ENCODE measurements around the gene ARHGEF38. TPM values are rescaled to one million over a fixed set of nuclear protein-coding genes. Genes with fewer than 3 reads are reported as not detected.

The ARHGEF38 gene
- total RNA-seq, 2 donors from 2014 or later = 0.51 to 2.1 TPM

GRCh38 chr4:105598787-105599186 lies 46.4 kb downstream of the ARHGEF38 start:
- Histone ChIP-seq H3K36me3 (ENCODE audit: control insufficient read depth, insufficient read depth, low read length) (no peaks in the 10 kb centered on the region), H3K27ac (ENCODE audit: low read depth, low read length) (no peak overlapping the region), H3K27me3 (ENCODE audit: control insufficient read depth, insufficient read depth, low read length, poor library complexity, severe bottlenecking) (no peaks in the 10 kb centered on the region), H3K9me3 (ENCODE audit: control insufficient read depth, low read length) (no peaks in the 10 kb centered on the region), H3K4me1 (ENCODE audit: control insufficient read depth, insufficient read depth, low read length) (peaks cover 13% of the 10 kb centered on the region), H3K4me3 (ENCODE audit: low read length) (no peak overlapping the region), H3K9ac (ENCODE audit: extremely low read depth, low read length, poor library complexity, severe bottlenecking) (no peak overlapping the region)
- Mint-ChIP-seq H3K4me1 (peaks cover 16% of the 10 kb centered on the region), H3K27me3 (ENCODE audit: insufficient read depth) (no peaks in the 10 kb centered on the region), H3K27ac (no peak overlapping the region), H3K36me3 (ENCODE audit: low read depth) (no peaks in the 10 kb centered on the region), H3K4me3 (no peak overlapping the region), H3K9me3 (no peaks in the 10 kb centered on the region)
- WGBS, 2 experiments (ENCODE audit: insufficient coverage in 1 of 2, insufficient read length in 1 of 2) = 89% methylated on average over 1 of the region's 1 CpG; no CpG with 5 or more reads in 1 of the 2 experiments
- DNase-seq = no peak
- TF ChIP-seq CTCF (conservative IDR thresholded peaks at IDR 0.05) = no peak

- Mint-ChIP-seq H3K4me3 (no peak overlapping the region), H3K9me3 (no peaks in the 10 kb centered on the region)
- WGBS, 2 experiments (ENCODE audit: insufficient coverage in 1 of 2, insufficient read length in 1 of 2) = 97% methylated on average over 3 of the region's 3 CpGs; no CpG with 5 or more reads in 1 of the 2 experiments
These were observed 47.1 kb downstream of the ARHGEF38 start for GRCh38 chr4:105599482-105599881.

GRCh38 chr4:105599932-105600655 lies 47.7 kb downstream of the ARHGEF38 start:
- WGBS, 2 experiments (ENCODE audit: insufficient coverage in 1 of 2, insufficient read length in 1 of 2) = 92 to 95% methylated on average over 2 to 3 of the region's 3 CpGs
- H3K4me3 Mint-ChIP-seq = no peak overlapping the region
- Histone ChIP-seq H3K27me3 (ENCODE audit: control insufficient read depth, insufficient read depth, low read length, poor library complexity, severe bottlenecking) (no peaks in the 10 kb centered on the region), H3K9ac (ENCODE audit: extremely low read depth, low read length, poor library complexity, severe bottlenecking) (no peak overlapping the region), H3K4me1 (ENCODE audit: control insufficient read depth, insufficient read depth, low read length) (peaks cover 19% of the 10 kb centered on the region), H3K9me3 (ENCODE audit: control insufficient read depth, low read length) (no peaks in the 10 kb centered on the region), H3K36me3 (ENCODE audit: control insufficient read depth, insufficient read depth, low read length) (no peaks in the 10 kb centered on the region), H3K27ac (ENCODE audit: low read depth, low read length) (no peak overlapping the region), H3K4me3 (ENCODE audit: low read length) (no peak overlapping the region)
- H3K36me3 Mint-ChIP-seq (ENCODE audit: low read depth) = no peaks in the 10 kb centered on the region
- H3K9me3 Mint-ChIP-seq = no peaks in the 10 kb centered on the region
- DNase-seq = no peak
- no peak for TF ChIP-seq CTCF (conservative IDR thresholded peaks at IDR 0.05)
- no peak overlapping the region for H3K27ac Mint-ChIP-seq
- peaks cover 17% of the 10 kb centered on the region for H3K4me1 Mint-ChIP-seq
- no peaks in the 10 kb centered on the region for H3K27me3 Mint-ChIP-seq (ENCODE audit: insufficient read depth)

More at GRCh38 chr4:105599482-105599881, 47.1 kb downstream of the ARHGEF38 start:
- no peaks in the 10 kb centered on the region for H3K27me3 ChIP-seq (ENCODE audit: control insufficient read depth, insufficient read depth, low read length, poor library complexity, severe bottlenecking)
- no peak overlapping the region for H3K4me3 ChIP-seq (ENCODE audit: low read length)
- Mint-ChIP-seq H3K36me3 (ENCODE audit: low read depth) (no peaks in the 10 kb centered on the region), H3K27me3 (ENCODE audit: insufficient read depth) (no peaks in the 10 kb centered on the region), H3K27ac (no peak overlapping the region), H3K4me1 (peaks cover 16% of the 10 kb centered on the region)
- H3K4me1 ChIP-seq (ENCODE audit: control insufficient read depth, insufficient read depth, low read length) = peaks cover 15% of the 10 kb centered on the region
- no peaks in the 10 kb centered on the region for H3K36me3 ChIP-seq (ENCODE audit: control insufficient read depth, insufficient read depth, low read length)
- no peak overlapping the region for H3K27ac ChIP-seq (ENCODE audit: low read depth, low read length)
- no peak for DNase-seq
- H3K9ac ChIP-seq (ENCODE audit: extremely low read depth, low read length, poor library complexity, severe bottlenecking) = no peak overlapping the region
- no peaks in the 10 kb centered on the region for H3K9me3 ChIP-seq (ENCODE audit: control insufficient read depth, low read length)
- TF ChIP-seq CTCF (conservative IDR thresholded peaks at IDR 0.05) = no peak

Measured in endodermal cell (in vitro differentiated cells).